SW 1271 (cell line): ENCODE data around the gene PDE9A.

Source experiments
- DNase-seq, 2 experiments: peaks; one replicate each; lab custom pipeline; 2025; lab: John Stamatoyannopoulos, UW

PDE9A gene

GRCh38 chr21:42771503-42771805 is 118.0 kb downstream of the PDE9A start:
- no peak for DNase-seq

GRCh38 chr21:42775123-42775522 is 121.7 kb downstream of the PDE9A start:
- no peak for DNase-seq

- no peak for DNase-seq
These were observed 122.5 kb downstream of the PDE9A start for GRCh38 chr21:42775891-42776290.

DNA sequence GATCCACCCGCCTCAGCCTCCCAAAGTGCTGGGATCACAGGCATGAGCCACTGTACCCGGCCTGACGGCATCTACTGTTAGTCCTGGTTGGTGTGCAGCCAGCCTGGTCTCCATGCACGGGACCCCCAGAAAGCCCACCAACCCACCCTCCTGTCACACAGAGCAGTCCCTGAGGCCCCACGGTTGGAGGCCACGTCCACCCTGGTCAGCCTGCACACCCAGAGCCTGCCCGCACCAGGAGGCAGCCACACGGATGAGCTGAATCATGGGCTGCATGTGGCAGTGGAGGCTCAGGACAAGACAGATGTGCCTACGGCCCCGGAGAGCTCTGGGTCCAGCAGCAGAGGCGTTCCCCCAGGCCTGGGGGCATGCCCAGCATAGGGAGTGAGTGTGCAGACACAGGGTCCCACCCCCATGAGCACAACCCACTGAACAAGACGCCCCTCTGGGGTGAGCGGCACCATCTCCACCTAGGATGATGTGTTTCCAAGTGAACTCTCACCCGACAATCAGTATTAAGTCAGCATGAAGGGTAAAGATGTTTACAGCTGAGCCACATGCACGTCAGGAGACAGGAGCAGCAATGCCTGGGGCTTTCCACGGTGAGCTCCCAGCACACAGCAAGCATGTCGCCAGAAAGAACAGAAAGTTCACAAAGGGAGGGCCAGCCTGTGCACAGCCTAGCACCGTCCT is 123.8 kb downstream of the PDE9A start:
- no peak for DNase-seq

DNA sequence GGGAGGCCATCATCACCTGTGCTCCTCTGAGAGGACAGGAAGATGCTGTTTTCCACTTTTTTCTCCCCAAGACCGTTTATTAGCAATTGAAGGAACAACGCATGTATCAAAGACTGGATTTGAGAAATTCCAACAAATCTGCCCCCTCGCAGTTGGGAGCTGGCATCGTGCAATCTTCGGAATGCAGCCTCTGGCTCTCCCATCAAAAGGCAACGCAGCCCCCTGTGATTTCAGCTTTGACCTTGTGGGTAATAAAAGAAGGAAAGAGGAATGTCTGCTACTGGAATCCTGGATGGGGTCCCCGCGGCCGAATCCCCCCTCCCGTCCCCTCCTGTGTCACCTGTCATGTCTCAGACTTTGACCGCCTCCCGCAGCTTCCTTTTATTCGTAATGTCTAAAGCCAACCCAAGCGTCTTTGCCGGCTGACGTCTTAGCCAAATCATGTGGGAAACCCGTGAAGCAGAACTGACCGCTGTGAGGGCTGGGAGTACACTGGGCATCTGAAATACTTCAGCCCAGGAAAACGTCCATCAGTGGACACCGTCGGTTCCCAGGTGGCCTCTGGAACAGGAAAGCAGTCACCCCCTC is 124.4 kb downstream of the PDE9A start:
- no peak for DNase-seq

GRCh38 chr21:42779431-42779861 is 126.0 kb downstream of the PDE9A start:
- no peak for DNase-seq

GRCh38 chr21:42780617-42781016 is 127.2 kb downstream of the PDE9A start:
- no peak for DNase-seq

- DNase-seq: no peak
These were observed 127.9 kb downstream of the PDE9A start for GRCh38 chr21:42781150-42781970.

GRCh38 chr21:42781971-42782722 is 128.7 kb downstream of the PDE9A start:
- no peak for DNase-seq

- DNase-seq: no peak
These were observed 129.4 kb downstream of the PDE9A start for GRCh38 chr21:42782723-42783242.

DNA sequence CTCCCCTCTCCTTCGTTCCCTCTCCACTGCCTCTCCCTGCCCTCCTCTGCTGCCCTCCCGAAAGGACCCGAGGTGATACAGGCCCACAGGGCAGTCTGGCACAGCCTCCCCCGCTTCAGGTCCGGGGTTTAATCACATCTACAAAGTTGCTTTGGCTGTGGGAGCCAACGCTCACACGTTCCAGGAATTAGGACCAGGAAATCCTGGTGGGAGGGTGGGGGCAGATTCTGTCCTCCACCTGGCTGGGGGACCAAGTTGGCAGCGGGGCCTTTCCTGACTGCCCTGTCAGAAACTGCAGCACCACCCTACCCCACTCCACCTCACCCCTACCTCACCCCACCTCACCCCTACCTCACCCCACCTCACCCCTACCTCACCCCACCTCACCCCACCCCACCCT is 130.9 kb downstream of the PDE9A start:
- no peak for DNase-seq

GRCh38 chr21:42784896-42785451 is 131.6 kb downstream of the PDE9A start:
- DNase-seq: no peak

DNA sequence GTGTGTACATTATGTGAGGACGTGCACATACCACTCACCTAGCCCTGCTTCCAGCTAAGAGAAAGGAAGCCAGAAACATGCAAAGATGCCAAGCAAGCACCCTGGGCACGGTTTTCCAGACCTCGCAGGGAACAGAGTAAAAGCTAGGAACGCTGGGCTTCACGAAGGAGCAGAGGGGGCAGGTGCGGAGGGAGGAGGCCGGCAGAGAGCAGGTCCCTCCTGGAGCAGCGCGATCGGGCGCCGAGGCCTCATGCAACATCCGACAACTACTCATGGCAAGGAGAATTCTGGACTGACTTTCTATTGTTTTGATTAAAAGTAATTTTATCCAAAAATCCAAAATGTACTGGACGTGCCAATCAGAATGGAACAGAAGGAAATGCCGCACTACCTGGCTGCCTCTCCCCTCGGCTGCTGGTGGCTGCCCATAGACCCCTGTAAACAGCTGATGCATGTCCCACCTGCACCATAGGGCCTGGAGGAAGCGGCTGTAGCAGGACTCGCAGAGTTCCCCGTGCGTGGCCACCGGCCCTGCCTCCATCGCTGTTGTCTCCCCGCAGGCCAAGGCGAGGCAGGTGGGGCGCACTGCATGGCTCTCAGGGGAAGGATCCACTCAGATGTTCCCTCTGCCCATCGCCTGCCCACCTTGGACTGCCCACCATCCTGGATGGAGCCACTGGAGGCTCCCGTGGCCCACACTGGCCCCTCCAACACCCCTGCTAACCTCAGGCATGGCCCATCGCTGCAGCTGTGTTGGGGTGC is 132.4 kb downstream of the PDE9A start:
- no peak for DNase-seq

- no peak for DNase-seq
These were observed 133.5 kb downstream of the PDE9A start for GRCh38 chr21:42786884-42787283.

GRCh38 chr21:42787613-42788012 is 134.2 kb downstream of the PDE9A start:
- no peak for DNase-seq

DNA sequence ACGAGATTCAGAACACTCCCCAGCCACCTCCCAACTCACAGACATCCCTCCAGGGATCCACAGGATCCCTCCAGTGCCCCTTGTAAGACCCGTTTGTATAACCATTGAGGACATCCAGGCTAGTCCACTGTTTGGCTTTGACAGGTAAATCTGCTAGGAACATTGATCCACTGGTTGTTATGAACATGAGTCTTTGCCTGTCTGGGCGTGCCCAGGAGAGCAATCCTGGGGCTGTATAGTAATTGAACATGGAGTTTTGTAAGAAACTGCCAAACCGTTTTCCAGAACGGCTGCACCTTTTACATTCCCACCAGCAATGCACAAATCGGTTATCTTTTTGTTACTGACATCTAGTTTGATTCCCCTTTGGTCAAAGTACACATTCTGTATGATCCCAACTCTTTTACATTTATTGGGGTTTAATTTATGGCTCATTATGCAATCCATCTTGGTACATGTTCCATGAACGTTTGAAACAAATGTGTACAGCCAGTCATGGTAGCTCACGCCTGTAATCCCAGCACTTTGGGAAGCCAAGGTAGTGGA is 137.2 kb downstream of the PDE9A start:
- no peak for DNase-seq

GRCh38 chr21:42793774-42794173 is 140.4 kb downstream of the PDE9A start:
- no peak for DNase-seq

GRCh38 chr21:42794551-42794950 is 141.1 kb downstream of the PDE9A start:
- no peak for DNase-seq

DNA sequence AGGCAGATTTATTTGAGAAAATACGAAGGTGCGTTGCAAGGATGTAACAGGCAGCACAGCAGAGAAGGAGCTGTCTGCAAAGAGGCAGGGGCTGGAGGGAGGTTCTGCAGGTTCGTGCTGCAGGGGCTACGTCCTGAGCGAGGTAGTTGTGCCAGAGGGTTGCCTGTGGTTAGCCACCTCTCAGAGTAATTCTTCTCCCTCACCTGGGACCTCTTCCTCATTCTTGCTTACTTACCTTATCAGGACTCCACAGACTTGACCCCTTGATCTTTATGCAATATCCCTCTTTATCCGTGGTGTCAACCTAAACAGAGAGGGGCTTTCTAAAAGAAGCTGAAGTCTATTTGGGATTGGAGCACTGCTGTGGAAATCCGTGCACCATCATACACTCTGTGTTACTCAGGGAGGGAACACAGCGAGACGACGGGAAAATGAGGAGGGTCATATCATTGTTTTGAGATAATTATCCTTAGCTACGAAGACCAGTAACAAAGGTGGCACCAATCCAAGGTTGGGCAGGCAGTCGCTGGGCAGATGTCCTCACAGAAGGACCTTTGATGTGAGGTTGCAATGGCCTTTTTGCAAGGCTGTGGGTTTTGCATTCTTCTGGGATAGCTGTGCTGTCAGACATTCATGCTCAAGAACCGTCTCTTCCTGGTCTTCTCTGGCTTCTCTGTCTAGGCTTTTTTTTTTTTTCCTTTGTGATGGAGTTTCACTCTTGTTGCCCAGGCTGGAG is 143.1 kb downstream of the PDE9A start:
- DNase-seq: no peak

- no peak for DNase-seq
These were observed 144.1 kb downstream of the PDE9A start for GRCh38 chr21:42797522-42797921.
